WTC11 (cell line): ENCODE data around the gene MRPS15. TPM values are rescaled to one million over a fixed set of nuclear protein-coding genes. Genes with fewer than 3 reads are reported as not detected.
A peak's percentile ranks its signal among the peaks of the same experiment; 100 is the strongest.

Source experiments
- ATAC-seq: fragments of 200-7000 bp; cut with Tn5 transposase; 2 replicates; pipeline ENCODE4 v1.10.0; 2021; ENCODE audit warnings: mild to moderate bottlenecking, moderate library complexity
- CTCF ChIA-PET: fragments of 300-600 bp; sonication (Branson Sonifier 250); formaldehyde crosslinking; loops from one replicate; lab custom pipeline; 2021; ENCODE audit warnings: antibody characterized with exemption; lab: Charles Lee
- POLR2A ChIA-PET: fragments of 350-600 bp; sonication (Branson Sonifier 250); formaldehyde crosslinking; loops from one replicate; lab custom pipeline; 2021; ENCODE audit warnings: antibody characterized with exemption; lab: Charles Lee
- DNase-seq: peaks from one replicate; pipeline ENCODE4 v3.0.0; 2021; ENCODE audit warnings: low spot score
- H3K27ac Mint-ChIP-seq: 2 replicates; pipeline ENCODE4 v1.8.0; 2021; ENCODE audit warnings: mixed read lengths
- H3K27me3 Mint-ChIP-seq: 2 replicates; pipeline ENCODE4 v1.8.0; 2021; ENCODE audit warnings: low read depth, mild to moderate bottlenecking, moderate library complexity, mixed read lengths
- H3K36me3 Mint-ChIP-seq: 2 replicates; pipeline ENCODE4 v1.8.0; 2021; ENCODE audit warnings: mixed read lengths
- H3K4me1 Mint-ChIP-seq: 2 replicates; pipeline ENCODE4 v1.8.0; 2022; ENCODE audit warnings: mixed read lengths
- H3K4me3 Mint-ChIP-seq: 2 replicates; pipeline ENCODE4 v1.8.0; 2021; ENCODE audit warnings: mild to moderate bottlenecking, moderate library complexity, mixed read lengths
- H3K9me3 Mint-ChIP-seq: 2 replicates; pipeline ENCODE4 v1.8.0; 2021; ENCODE audit warnings: mixed read lengths
- CBFB ChIP-seq: sonication (generic); formaldehyde crosslinking; IDR thresholded peaks from 2 replicates; pipeline ENCODE4 v1.8.1; 2022; ENCODE audit warnings: mild to moderate bottlenecking, low read depth, missing genetic modification reagents
- ELF4 ChIP-seq: sonication (generic); formaldehyde crosslinking; IDR thresholded peaks from 2 replicates; pipeline ENCODE4 v1.8.1; 2022; ENCODE audit warnings: low read depth, mild to moderate bottlenecking, moderate library complexity, missing genetic modification reagents
- HMGA2 ChIP-seq: fragments of 250-450 bp; sonication (Bioruptor Pico); IDR thresholded peaks from 2 replicates; pipeline ENCODE4 v1.4.0; 2021; ENCODE audit warnings: mild to moderate bottlenecking, moderate library complexity
- MXD4 ChIP-seq: fragments of 250-450 bp; sonication (Bioruptor Pico); IDR thresholded peaks from 2 replicates; pipeline ENCODE4 v1.8.0; 2021; ENCODE audit warnings: mild to moderate bottlenecking, moderate library complexity, borderline replicate concordance
- MYBL2 ChIP-seq: sonication (generic); formaldehyde crosslinking; IDR thresholded peaks from 2 replicates; pipeline ENCODE4 v1.8.1; 2023; ENCODE audit warnings: mild to moderate bottlenecking, moderate library complexity, missing genetic modification reagents
- NFE2L1 ChIP-seq: sonication (generic); formaldehyde crosslinking; IDR thresholded peaks from 2 replicates; pipeline ENCODE4 v1.8.1; 2023; ENCODE audit warnings: missing genetic modification reagents
- TCF7 ChIP-seq: sonication (generic); formaldehyde crosslinking; IDR thresholded peaks from 2 replicates; pipeline ENCODE4 v1.8.0; 2022; ENCODE audit warnings: mild to moderate bottlenecking, low read depth, missing genetic modification reagents, moderate library complexity
- TP53 ChIP-seq: sonication (generic); formaldehyde crosslinking; IDR thresholded peaks from 2 replicates; pipeline ENCODE4 v1.8.1; 2023; ENCODE audit warnings: mild to moderate bottlenecking, missing genetic modification reagents
- ZBTB21 ChIP-seq: sonication (generic); formaldehyde crosslinking; IDR thresholded peaks from 2 replicates; pipeline ENCODE4 v1.8.1; 2023; ENCODE audit warnings: mild to moderate bottlenecking, missing genetic modification reagents, borderline replicate concordance
- ZNF121 ChIP-seq: sonication (generic); formaldehyde crosslinking; IDR thresholded peaks from 2 replicates; pipeline ENCODE4 v1.8.0; 2023; ENCODE audit warnings: missing genetic modification reagents
- ZNF219 ChIP-seq: sonication (generic); formaldehyde crosslinking; IDR thresholded peaks from 2 replicates; pipeline ENCODE4 v1.8.0; 2023; ENCODE audit warnings: missing genetic modification reagents, mild to moderate bottlenecking, borderline replicate concordance
- ZNF263 ChIP-seq: sonication (generic); formaldehyde crosslinking; IDR thresholded peaks from 2 replicates; pipeline ENCODE4 v1.8.1; 2022; ENCODE audit warnings: low read depth, mild to moderate bottlenecking, moderate library complexity, missing genetic modification reagents
- ZNF396 ChIP-seq: fragments of 250-450 bp; sonication (Bioruptor Pico); IDR thresholded peaks from 2 replicates; pipeline ENCODE4 v1.8.0; 2021; ENCODE audit warnings: mild to moderate bottlenecking, moderate library complexity, borderline replicate concordance
- ZNF416 ChIP-seq: fragments of 250-450 bp; sonication (Bioruptor Pico); IDR thresholded peaks from 2 replicates; pipeline ENCODE4 v1.9.0; 2021; ENCODE audit warnings: mild to moderate bottlenecking, inconsistent platforms
- total RNA-seq: library from RNA; stranded (reverse); gene quantifications from 3 replicates; pipeline ENCODE4 v1.2.3, GENCODE V29; 2021
- TF ChIP-seq, protein P1 (sequence below): sonication (generic); formaldehyde crosslinking; IDR thresholded peaks from 2 replicates; pipeline ENCODE4 v1.8.1; 2023; ENCODE audit warnings: mild to moderate bottlenecking, missing genetic modification reagents, borderline replicate concordance
- TF ChIP-seq, protein P2 (sequence below): sonication (generic); formaldehyde crosslinking; IDR thresholded peaks from 2 replicates; pipeline ENCODE4 v1.8.1; 2023; ENCODE audit warnings: mild to moderate bottlenecking, missing genetic modification reagents, moderate library complexity
- TF ChIP-seq, protein P3 (sequence below): sonication (generic); formaldehyde crosslinking; IDR thresholded peaks from 2 replicates; pipeline ENCODE4 v1.8.0; 2022; ENCODE audit warnings: mild to moderate bottlenecking, missing genetic modification reagents
- TF ChIP-seq, protein P4 (sequence below): sonication (generic); formaldehyde crosslinking; IDR thresholded peaks from 2 replicates; pipeline ENCODE4 v1.8.0; 2022; ENCODE audit warnings: mild to moderate bottlenecking, missing genetic modification reagents
- TF ChIP-seq, protein P5 (sequence below): sonication (generic); formaldehyde crosslinking; IDR thresholded peaks from 2 replicates; pipeline ENCODE4 v1.8.1; 2022; ENCODE audit warnings: missing genetic modification reagents, borderline replicate concordance

MRPS15 gene
- total RNA-seq, 1 experiment from 2014 or later = 113 TPM

DNA sequence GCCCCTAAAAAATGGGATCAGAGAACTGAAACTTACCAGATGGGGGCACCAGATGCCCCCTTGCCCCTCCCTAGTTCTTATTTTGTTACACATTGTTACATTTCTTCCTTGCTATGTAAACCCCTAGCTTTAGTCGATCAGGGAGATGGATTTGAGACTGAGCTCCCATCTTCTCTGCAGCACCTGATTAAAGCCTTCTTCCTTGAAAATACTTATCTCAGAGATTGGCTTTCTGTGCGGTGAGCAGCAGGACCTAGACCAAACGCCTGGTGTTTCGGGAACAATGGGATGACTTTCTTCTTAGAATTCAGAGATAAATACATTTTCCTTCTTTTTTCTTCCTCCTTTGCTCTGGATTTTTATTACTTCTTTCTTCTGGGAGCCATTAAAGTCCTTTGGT, 49.8 kb downstream of the MRPS15 start (continued):
- TF ChIP-seq, protein P1, sequence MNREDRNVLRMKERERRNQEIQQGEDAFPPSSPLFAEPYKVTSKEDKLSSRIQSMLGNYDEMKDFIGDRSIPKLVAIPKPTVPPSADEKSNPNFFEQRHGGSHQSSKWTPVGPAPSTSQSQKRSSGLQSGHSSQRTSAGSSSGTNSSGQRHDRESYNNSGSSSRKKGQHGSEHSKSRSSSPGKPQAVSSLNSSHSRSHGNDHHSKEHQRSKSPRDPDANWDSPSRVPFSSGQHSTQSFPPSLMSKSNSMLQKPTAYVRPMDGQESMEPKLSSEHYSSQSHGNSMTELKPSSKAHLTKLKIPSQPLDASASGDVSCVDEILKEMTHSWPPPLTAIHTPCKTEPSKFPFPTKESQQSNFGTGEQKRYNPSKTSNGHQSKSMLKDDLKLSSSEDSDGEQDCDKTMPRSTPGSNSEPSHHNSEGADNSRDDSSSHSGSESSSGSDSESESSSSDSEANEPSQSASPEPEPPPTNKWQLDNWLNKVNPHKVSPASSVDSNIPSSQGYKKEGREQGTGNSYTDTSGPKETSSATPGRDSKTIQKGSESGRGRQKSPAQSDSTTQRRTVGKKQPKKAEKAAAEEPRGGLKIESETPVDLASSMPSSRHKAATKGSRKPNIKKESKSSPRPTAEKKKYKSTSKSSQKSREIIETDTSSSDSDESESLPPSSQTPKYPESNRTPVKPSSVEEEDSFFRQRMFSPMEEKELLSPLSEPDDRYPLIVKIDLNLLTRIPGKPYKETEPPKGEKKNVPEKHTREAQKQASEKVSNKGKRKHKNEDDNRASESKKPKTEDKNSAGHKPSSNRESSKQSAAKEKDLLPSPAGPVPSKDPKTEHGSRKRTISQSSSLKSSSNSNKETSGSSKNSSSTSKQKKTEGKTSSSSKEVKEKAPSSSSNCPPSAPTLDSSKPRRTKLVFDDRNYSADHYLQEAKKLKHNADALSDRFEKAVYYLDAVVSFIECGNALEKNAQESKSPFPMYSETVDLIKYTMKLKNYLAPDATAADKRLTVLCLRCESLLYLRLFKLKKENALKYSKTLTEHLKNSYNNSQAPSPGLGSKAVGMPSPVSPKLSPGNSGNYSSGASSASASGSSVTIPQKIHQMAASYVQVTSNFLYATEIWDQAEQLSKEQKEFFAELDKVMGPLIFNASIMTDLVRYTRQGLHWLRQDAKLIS (CRISPR knock-in tag) = no peak
- no peak for TF ChIP-seq MXD4
- TF ChIP-seq, protein P2, sequence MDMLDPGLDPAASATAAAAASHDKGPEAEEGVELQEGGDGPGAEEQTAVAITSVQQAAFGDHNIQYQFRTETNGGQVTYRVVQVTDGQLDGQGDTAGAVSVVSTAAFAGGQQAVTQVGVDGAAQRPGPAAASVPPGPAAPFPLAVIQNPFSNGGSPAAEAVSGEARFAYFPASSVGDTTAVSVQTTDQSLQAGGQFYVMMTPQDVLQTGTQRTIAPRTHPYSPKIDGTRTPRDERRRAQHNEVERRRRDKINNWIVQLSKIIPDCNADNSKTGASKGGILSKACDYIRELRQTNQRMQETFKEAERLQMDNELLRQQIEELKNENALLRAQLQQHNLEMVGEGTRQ (CRISPR knock-in tag) = no peak
- no peak for TF ChIP-seq TCF7
- no peak for TF ChIP-seq HMGA2 (CRISPR knock-in tag)
- no peak for TF ChIP-seq TP53
- TF ChIP-seq, all 79 proteins: peak for 0

DNA sequence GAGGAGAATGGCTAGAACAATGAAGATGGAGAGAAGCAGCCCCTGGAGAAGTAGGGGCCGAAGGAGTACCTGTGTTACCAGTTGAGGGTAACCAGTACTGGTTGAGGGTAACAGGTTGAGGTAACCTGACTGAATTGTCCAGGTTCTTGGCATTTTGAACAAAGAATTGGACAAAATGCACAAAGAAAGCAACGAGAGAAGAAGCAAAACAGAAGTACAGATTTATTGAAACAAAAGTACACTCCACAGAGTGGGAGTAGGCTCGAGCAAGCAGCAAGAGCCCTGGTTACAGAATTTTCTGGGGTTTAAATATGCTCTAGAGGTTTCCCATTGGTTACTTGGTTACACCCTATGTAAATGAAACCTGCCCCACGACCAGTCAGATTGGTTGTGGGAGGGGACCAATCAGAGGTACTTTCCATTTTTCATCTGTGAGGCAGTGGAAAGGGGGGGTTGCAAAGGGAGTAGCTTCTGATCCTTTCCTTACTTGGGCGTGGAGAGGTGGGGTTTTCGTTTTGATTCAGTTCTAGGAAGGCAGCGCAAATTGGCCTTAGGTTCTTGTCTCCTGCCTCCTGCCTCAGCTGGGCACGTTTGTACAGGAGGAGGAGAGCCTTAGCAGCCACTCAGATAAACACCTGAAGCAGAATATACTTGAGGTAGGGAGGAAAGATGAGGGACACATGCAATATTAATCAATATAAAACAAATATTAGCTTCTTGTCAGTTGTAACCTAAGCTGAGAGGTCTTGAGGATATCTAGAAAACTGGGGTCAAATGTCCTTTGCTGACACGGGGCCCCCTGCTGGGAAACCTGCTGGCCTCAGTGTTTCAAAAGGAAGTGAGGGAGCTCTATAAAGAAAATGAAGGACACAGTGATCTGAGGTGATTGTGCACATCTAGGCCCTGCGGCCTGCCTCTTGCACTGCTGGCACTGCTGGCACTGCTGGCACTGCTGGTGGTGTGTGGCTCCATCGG, 52.2 kb downstream of the MRPS15 start:
- H3K4me3 Mint-ChIP-seq = no peak overlapping the region
- H3K27me3 Mint-ChIP-seq = no peaks in the 10 kb centered on the region
- peak overlapping the region; percentile 91 for H3K27ac Mint-ChIP-seq
- DNase-seq (no peak), ATAC-seq (peak; percentile 89)
- peaks cover 20% of the 10 kb centered on the region for H3K36me3 Mint-ChIP-seq
- H3K4me1 Mint-ChIP-seq = peaks cover 8% of the 10 kb centered on the region
- CTCF ChIA-PET = interaction anchor here (0.6 to 2.1 kb wide), 7 partner anchors 10 to 262 kb away, joined by 3 to 8 read pairs (median 4); partner anchors contain the start of gene OSCP1
- H3K9me3 Mint-ChIP-seq = peaks cover 7% of the 10 kb centered on the region
- POLR2A ChIA-PET = interaction anchor here (0.7 to 0.8 kb wide), 2 partner anchors 11 to 229 kb away, joined by 3 read pairs; no protein-coding TSS in a partner anchor
- TF ChIP-seq, protein P3, sequence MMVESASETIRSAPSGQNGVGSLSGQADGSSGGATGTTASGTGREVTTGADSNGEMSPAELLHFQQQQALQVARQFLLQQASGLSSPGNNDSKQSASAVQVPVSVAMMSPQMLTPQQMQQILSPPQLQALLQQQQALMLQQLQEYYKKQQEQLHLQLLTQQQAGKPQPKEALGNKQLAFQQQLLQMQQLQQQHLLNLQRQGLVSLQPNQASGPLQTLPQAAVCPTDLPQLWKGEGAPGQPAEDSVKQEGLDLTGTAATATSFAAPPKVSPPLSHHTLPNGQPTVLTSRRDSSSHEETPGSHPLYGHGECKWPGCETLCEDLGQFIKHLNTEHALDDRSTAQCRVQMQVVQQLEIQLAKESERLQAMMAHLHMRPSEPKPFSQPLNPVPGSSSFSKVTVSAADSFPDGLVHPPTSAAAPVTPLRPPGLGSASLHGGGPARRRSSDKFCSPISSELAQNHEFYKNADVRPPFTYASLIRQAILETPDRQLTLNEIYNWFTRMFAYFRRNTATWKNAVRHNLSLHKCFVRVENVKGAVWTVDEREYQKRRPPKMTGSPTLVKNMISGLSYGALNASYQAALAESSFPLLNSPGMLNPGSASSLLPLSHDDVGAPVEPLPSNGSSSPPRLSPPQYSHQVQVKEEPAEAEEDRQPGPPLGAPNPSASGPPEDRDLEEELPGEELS (CRISPR knock-in tag) = no peak
- TF ChIP-seq, protein P4, sequence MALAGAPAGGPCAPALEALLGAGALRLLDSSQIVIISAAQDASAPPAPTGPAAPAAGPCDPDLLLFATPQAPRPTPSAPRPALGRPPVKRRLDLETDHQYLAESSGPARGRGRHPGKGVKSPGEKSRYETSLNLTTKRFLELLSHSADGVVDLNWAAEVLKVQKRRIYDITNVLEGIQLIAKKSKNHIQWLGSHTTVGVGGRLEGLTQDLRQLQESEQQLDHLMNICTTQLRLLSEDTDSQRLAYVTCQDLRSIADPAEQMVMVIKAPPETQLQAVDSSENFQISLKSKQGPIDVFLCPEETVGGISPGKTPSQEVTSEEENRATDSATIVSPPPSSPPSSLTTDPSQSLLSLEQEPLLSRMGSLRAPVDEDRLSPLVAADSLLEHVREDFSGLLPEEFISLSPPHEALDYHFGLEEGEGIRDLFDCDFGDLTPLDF (CRISPR knock-in tag) = no peak
- TF ChIP-seq, protein P2 (CRISPR knock-in tag) = no peak
- TF ChIP-seq NFE2L1 (no peak), ZBTB21 (CRISPR knock-in tag) (no peak), ZNF219 (CRISPR knock-in tag) (no peak), CBFB (no peak), ZNF396 (CRISPR knock-in tag) (no peak), MYBL2 (no peak), ZNF263 (CRISPR knock-in tag) (no peak), ZNF121 (CRISPR knock-in tag) (no peak), ZNF416 (CRISPR knock-in tag) (no peak), ELF4 (CRISPR knock-in tag) (no peak)
- TF ChIP-seq, protein P5, sequence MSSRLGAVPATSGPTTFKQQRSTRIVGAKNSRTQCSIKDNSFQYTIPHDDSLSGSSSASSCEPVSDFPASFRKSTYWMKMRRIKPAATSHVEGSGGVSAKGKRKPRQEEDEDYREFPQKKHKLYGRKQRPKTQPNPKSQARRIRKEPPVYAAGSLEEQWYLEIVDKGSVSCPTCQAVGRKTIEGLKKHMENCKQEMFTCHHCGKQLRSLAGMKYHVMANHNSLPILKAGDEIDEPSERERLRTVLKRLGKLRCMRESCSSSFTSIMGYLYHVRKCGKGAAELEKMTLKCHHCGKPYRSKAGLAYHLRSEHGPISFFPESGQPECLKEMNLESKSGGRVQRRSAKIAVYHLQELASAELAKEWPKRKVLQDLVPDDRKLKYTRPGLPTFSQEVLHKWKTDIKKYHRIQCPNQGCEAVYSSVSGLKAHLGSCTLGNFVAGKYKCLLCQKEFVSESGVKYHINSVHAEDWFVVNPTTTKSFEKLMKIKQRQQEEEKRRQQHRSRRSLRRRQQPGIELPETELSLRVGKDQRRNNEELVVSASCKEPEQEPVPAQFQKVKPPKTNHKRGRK (CRISPR knock-in tag) = no peak
